Astrocyte (in vitro differentiated cells and primary cell): ENCODE measurements around the gene NCOA7. TPM values are rescaled to one million over a fixed set of nuclear protein-coding genes. Genes with fewer than 3 reads are reported as not detected.

Experiments used
- DNase-seq: peaks from one replicate; pipeline ENCODE4 v3.0.0-alpha.2; 2010; ENCODE audit warnings: low read depth
- FAIRE-seq: peaks from 2 replicates; lab custom pipeline; 2011; peaks lifted over from hg19 to GRCh38; lab: Jason Lieb, UNC
- H2AFZ ChIP-seq: 2 replicates; pipeline ENCODE4 v1.6.0; 2012; ENCODE audit warnings: low read depth, low read length, inconsistent platforms
- H3K27ac ChIP-seq: 2 replicates; pipeline ENCODE4 v1.5.1; 2011; ENCODE audit warnings: low read depth, low read length, inconsistent platforms
- H3K27me3 ChIP-seq: 2 replicates; pipeline ENCODE4 v1.6.0; 2011; ENCODE audit warnings: low read length, inconsistent platforms; ENCODE audit not compliant: insufficient read depth
- H3K36me3 ChIP-seq: 2 replicates; pipeline ENCODE4 v1.5.1; 2011; ENCODE audit warnings: low read length, inconsistent platforms; ENCODE audit not compliant: insufficient read depth
- H3K4me1 ChIP-seq: 2 replicates; pipeline ENCODE4 v1.5.1; 2011; ENCODE audit warnings: low read length, inconsistent platforms; ENCODE audit not compliant: insufficient read depth
- H3K4me2 ChIP-seq: 2 replicates; pipeline ENCODE4 v1.6.0; 2012; ENCODE audit warnings: low read length, inconsistent platforms
- H3K4me3 ChIP-seq: 2 replicates; pipeline ENCODE4 v1.5.1; 2011; ENCODE audit warnings: low read depth, mild to moderate bottlenecking, low read length, inconsistent platforms; ENCODE audit not compliant: insufficient read depth
- H3K79me2 ChIP-seq: 2 replicates; pipeline ENCODE4 v1.6.0; 2012; ENCODE audit warnings: mild to moderate bottlenecking, low read length, inconsistent platforms; ENCODE audit not compliant: insufficient read depth
- H3K9ac ChIP-seq: 2 replicates; pipeline ENCODE4 v1.6.0; 2012; ENCODE audit warnings: mild to moderate bottlenecking, low read length, inconsistent platforms
- H3K9me3 ChIP-seq: 2 replicates; pipeline ENCODE4 v1.5.1; 2012; ENCODE audit warnings: low read depth, mild to moderate bottlenecking, low read length, inconsistent platforms; ENCODE audit not compliant: insufficient read depth
- H4K20me1 ChIP-seq: 2 replicates; pipeline ENCODE4 v1.6.0; 2012; ENCODE audit warnings: low read length, inconsistent platforms; ENCODE audit not compliant: insufficient read depth
- H3K27ac Mint-ChIP-seq: one replicate; pipeline ENCODE4 v1.8.0; 2021; ENCODE audit warnings: mild to moderate bottlenecking, mixed read lengths; ENCODE audit not compliant: unreplicated experiment
- H3K27me3 Mint-ChIP-seq: one replicate; pipeline ENCODE4 v1.8.0; 2021; ENCODE audit warnings: low read depth, mixed read lengths; ENCODE audit not compliant: unreplicated experiment
- H3K36me3 Mint-ChIP-seq: one replicate; pipeline ENCODE4 v1.8.0; 2021; ENCODE audit warnings: low read depth, mixed read lengths; ENCODE audit not compliant: unreplicated experiment
- H3K4me1 Mint-ChIP-seq: one replicate; pipeline ENCODE4 v1.8.0; 2021; ENCODE audit warnings: low read depth, mixed read lengths; ENCODE audit not compliant: unreplicated experiment
- H3K4me3 Mint-ChIP-seq: one replicate; pipeline ENCODE4 v1.8.0; 2021; ENCODE audit warnings: mild to moderate bottlenecking, moderate library complexity, mixed read lengths; ENCODE audit not compliant: unreplicated experiment
- H3K9me3 Mint-ChIP-seq: one replicate; pipeline ENCODE4 v1.8.0; 2021; ENCODE audit warnings: mild to moderate bottlenecking, mixed read lengths; ENCODE audit not compliant: unreplicated experiment
- CTCF ChIP-seq: IDR thresholded peaks from 2 replicates; pipeline ENCODE4 v1.5.1; 2011; ENCODE audit warnings: low read depth, mild to moderate bottlenecking, inconsistent platforms, low read length, moderate library complexity; ENCODE audit not compliant: insufficient read depth
- EZH2 ChIP-seq: IDR thresholded peaks from 2 replicates; pipeline ENCODE4 v1.6.1; 2012; ENCODE audit warnings: mild to moderate bottlenecking, low read length, inconsistent platforms; ENCODE audit not compliant: insufficient read depth
- total RNA-seq: library from RNA; stranded (reverse); gene quantifications from 2 replicates; pipeline ENCODE4 v1.2.1, GENCODE V29; 2021

Gene NCOA7
- total RNA-seq, 1 donor from 2014 or later, result 26.0 TPM

- Histone ChIP-seq H3K4me2 (no peak overlapping the region), H3K4me1 (no peaks in the 10 kb centered on the region), H2AFZ (no peak overlapping the region), H4K20me1 (no peaks in the 10 kb centered on the region), H3K27ac (no peak overlapping the region), H3K9me3 (no peaks in the 10 kb centered on the region), H3K36me3 (no peaks in the 10 kb centered on the region), H3K27me3 (no peaks in the 10 kb centered on the region), H3K79me2 (no peaks in the 10 kb centered on the region), H3K9ac (no peak overlapping the region), H3K4me3 (no peak overlapping the region)
- H3K4me1 Mint-ChIP-seq, result peaks cover 5% of the 10 kb centered on the region
- H3K9me3 Mint-ChIP-seq, result peaks cover 2% of the 10 kb centered on the region
- FAIRE-seq, result no peak
- no peak overlapping the region for H3K4me3 Mint-ChIP-seq
- H3K27ac Mint-ChIP-seq, result no peak overlapping the region
- H3K27me3 Mint-ChIP-seq, result no peaks in the 10 kb centered on the region
- H3K36me3 Mint-ChIP-seq, result peaks cover 2% of the 10 kb centered on the region
- DNase-seq, result no peak
- TF ChIP-seq EZH2, result no peak
- no peak for TF ChIP-seq CTCF
These were observed 24.8 kb upstream of the NCOA7 start for GRCh38 chr6:125765944-125766343.

- no peaks in the 10 kb centered on the region for H3K27me3 Mint-ChIP-seq
- H2AFZ ChIP-seq, result no peak overlapping the region
- DNase-seq (no peak), FAIRE-seq (no peak)
- H3K79me2 ChIP-seq, result no peaks in the 10 kb centered on the region
- peaks cover 5% of the 10 kb centered on the region for H3K4me1 Mint-ChIP-seq
- H3K27ac ChIP-seq, result no peak overlapping the region
- TF ChIP-seq EZH2, result no peak
- TF ChIP-seq CTCF, result no peak
- H3K27ac Mint-ChIP-seq, result no peak overlapping the region
- H3K4me3 Mint-ChIP-seq, result no peak overlapping the region
- H4K20me1 ChIP-seq, result no peaks in the 10 kb centered on the region
- H3K36me3 ChIP-seq, result no peaks in the 10 kb centered on the region
- no peaks in the 10 kb centered on the region for H3K27me3 ChIP-seq
- H3K9me3 Mint-ChIP-seq, result peaks cover 2% of the 10 kb centered on the region
- no peak overlapping the region for H3K9ac ChIP-seq
- no peaks in the 10 kb centered on the region for H3K9me3 ChIP-seq
- no peak overlapping the region for H3K4me3 ChIP-seq
- H3K4me2 ChIP-seq, result no peak overlapping the region
- H3K4me1 ChIP-seq, result no peaks in the 10 kb centered on the region
- H3K36me3 Mint-ChIP-seq, result peaks cover 2% of the 10 kb centered on the region
These were observed 24.1 kb upstream of the NCOA7 start for GRCh38 chr6:125766641-125767040.

- no peak overlapping the region for H3K4me3 ChIP-seq
- DNase-seq, result no peak
- no peaks in the 10 kb centered on the region for H3K4me1 ChIP-seq
- no peak overlapping the region for H3K4me2 ChIP-seq
- no peak overlapping the region for H3K9ac ChIP-seq
- H3K36me3 ChIP-seq, result no peaks in the 10 kb centered on the region
- H3K27me3 Mint-ChIP-seq, result no peaks in the 10 kb centered on the region
- H3K9me3 ChIP-seq, result no peaks in the 10 kb centered on the region
- no peak for TF ChIP-seq CTCF
- no peak for TF ChIP-seq EZH2
- H3K4me1 Mint-ChIP-seq, result peaks cover 2% of the 10 kb centered on the region
- no peak for FAIRE-seq
- H3K9me3 Mint-ChIP-seq, result peaks cover 2% of the 10 kb centered on the region
- no peaks in the 10 kb centered on the region for H3K79me2 ChIP-seq
- no peak overlapping the region for H2AFZ ChIP-seq
- no peak overlapping the region for H3K27ac Mint-ChIP-seq
- H3K36me3 Mint-ChIP-seq, result peaks cover 2% of the 10 kb centered on the region
- H3K27me3 ChIP-seq, result no peaks in the 10 kb centered on the region
- no peaks in the 10 kb centered on the region for H4K20me1 ChIP-seq
- H3K4me3 Mint-ChIP-seq, result no peak overlapping the region
- no peak overlapping the region for H3K27ac ChIP-seq
These were observed 21.5 kb upstream of the NCOA7 start for GRCh38 chr6:125769147-125769783.
